ENCODE results near the gene PHETA1.

PHETA1 gene

GRCh38 chr12:111395336-111396187 is 26.7 kb upstream of the PHETA1 start:
- no peak overlapping the region for H3K4me3 ChIP-seq (replicated peaks; ENCODE audit: low read depth, low read length)
- TF ChIP-seq CTCF (IDR thresholded peaks at IDR 0.05; ENCODE audit: low read depth, low read length, missing control alignments) = no peak
- no peak for DNase-seq (ENCODE audit: extremely low read depth, low read depth)

GRCh38 chr12:111394480-111394879 is 25.6 kb upstream of the PHETA1 start:
- H3K4me3 ChIP-seq (replicated peaks; ENCODE audit: low read depth, low read length) = no peak overlapping the region
- DNase-seq (ENCODE audit: extremely low read depth, low read depth) = no peak
- no peak for TF ChIP-seq CTCF (IDR thresholded peaks at IDR 0.05; ENCODE audit: low read depth, low read length, missing control alignments)

- no peak for DNase-seq (ENCODE audit: extremely low read depth, low read depth)
- no peak for TF ChIP-seq CTCF (IDR thresholded peaks at IDR 0.05; ENCODE audit: low read depth, low read length, missing control alignments)
- H3K4me3 ChIP-seq (replicated peaks; ENCODE audit: low read depth, low read length) = no peak overlapping the region
These were observed 24.9 kb upstream of the PHETA1 start for GRCh38 chr12:111393700-111394300.

- no peak for TF ChIP-seq CTCF (IDR thresholded peaks at IDR 0.05; ENCODE audit: low read depth, low read length, missing control alignments)
- H3K4me3 ChIP-seq (replicated peaks; ENCODE audit: low read depth, low read length) = no peak overlapping the region
- DNase-seq (ENCODE audit: extremely low read depth, low read depth) = no peak
These were observed 22.0 kb upstream of the PHETA1 start for GRCh38 chr12:111390910-111391309.

- H3K4me3 ChIP-seq (replicated peaks; ENCODE audit: low read depth, low read length) = no peak overlapping the region
- DNase-seq (ENCODE audit: extremely low read depth, low read depth) = no peak
- no peak for TF ChIP-seq CTCF (IDR thresholded peaks at IDR 0.05; ENCODE audit: low read depth, low read length, missing control alignments)
These were observed 20.7 kb upstream of the PHETA1 start for GRCh38 chr12:111389635-111390034.

- no peak for TF ChIP-seq CTCF (IDR thresholded peaks at IDR 0.05; ENCODE audit: low read depth, low read length, missing control alignments)
- no peak for DNase-seq (ENCODE audit: extremely low read depth, low read depth)
- no peak overlapping the region for H3K4me3 ChIP-seq (replicated peaks; ENCODE audit: low read depth, low read length)
These were observed 18.9 kb upstream of the PHETA1 start for GRCh38 chr12:111387747-111388323.
